K562 (cell line): ENCODE measurements around the gene TMEM164. TPM values are rescaled to one million over a fixed set of nuclear protein-coding genes. Genes with fewer than 3 reads are reported as not detected.

Source experiments
- ATAC-seq: fragments of 200-7000 bp; cut with Tn5 transposase; 3 replicates; pipeline ENCODE4 v1.9.1; 2020; ENCODE audit warnings: moderate library complexity
- BruUV-seq: library from RNA; stranded (reverse); fragments of 400-500 nt; replicated peaks from 2 replicates; lab custom pipeline; 2021; lab: Mats Ljungman, UMichigan
- CTCF ChIA-PET: fragments of 300-600 bp; formaldehyde crosslinking; extraction: SDS; loops from one replicate; lab custom pipeline; 2021; ENCODE audit warnings: low intra/inter-chr PET ratio; lab: Yijun Ruan, JAX
- POLR2A ChIA-PET: fragments of 300-600, 350-650 bp; sonication (Branson Sonifier 250); formaldehyde crosslinking; extraction: SDS; loops from one replicate; lab custom pipeline; 2021; ENCODE audit warnings: antibody characterized with exemption, inconsistent platforms; lab: Yijun Ruan, JAX
- DNase-seq, 4 experiments: peaks; one replicate each; pipeline versions ENCODE4 v3.0.0 to v3.0.0-alpha.2; 2011 to 2018; ENCODE audit warnings: low spot score in 3 of 4, mixed read lengths in 3 of 4; ENCODE audit errors: extremely low read depth in 1 of 4
- FAIRE-seq: peaks from 2 replicates; lab custom pipeline; 2011; peaks lifted over from hg19 to GRCh38; lab: Jason Lieb, UNC
- H2AFZ ChIP-seq: 2 replicates; pipeline ENCODE4 v1.6.0; 2011; ENCODE audit warnings: low read depth, low read length, control low read depth, inconsistent platforms
- H3K27ac ChIP-seq: fragments of 200-600 bp; 3 replicates; pipeline ENCODE4 v1.8.0; 2011; ENCODE audit warnings: low read depth, mild to moderate bottlenecking, control low read depth, inconsistent platforms, low read length, moderate library complexity, mixed read lengths; ENCODE audit errors: extremely low read depth
- H3K27me3 ChIP-seq, 2 experiments: fragments of 300-600 bp in 1 of 2; 2 replicates in 1 of 2; 3 replicates in 1 of 2; pipeline versions ENCODE4 v1.6.0 to v1.8.0; 2011; ENCODE audit warnings: inconsistent platforms in 2 of 2, low read length in 2 of 2, mild to moderate bottlenecking in 1 of 2, mixed read lengths in 1 of 2, moderate library complexity in 1 of 2; ENCODE audit not compliant: control insufficient read depth in 2 of 2, insufficient read depth in 2 of 2
- H3K36me3 ChIP-seq: fragments of 300-600 bp; 3 replicates; pipeline ENCODE4 v1.8.0; 2011; ENCODE audit warnings: mild to moderate bottlenecking, low read length, inconsistent platforms; ENCODE audit not compliant: control insufficient read depth, insufficient read depth
- H3K4me1 ChIP-seq, 2 experiments: fragments of 200-600 bp in 1 of 2; replicated peaks in 1 of 2; 2 replicates in 1 of 2; 3 replicates in 1 of 2; pipeline versions ENCODE4 v1.5.1 to v1.8.0; 2011; ENCODE audit warnings: inconsistent platforms in 2 of 2, low read length in 2 of 2, mild to moderate bottlenecking in 1 of 2, mixed read lengths in 1 of 2, moderate library complexity in 1 of 2; ENCODE audit not compliant: control insufficient read depth in 2 of 2, insufficient read depth in 2 of 2
- H3K4me2 ChIP-seq: 2 replicates; pipeline ENCODE4 v1.6.1; 2011; ENCODE audit warnings: low read length, control low read depth, inconsistent platforms, mixed read lengths; ENCODE audit not compliant: insufficient read depth
- H3K4me3 ChIP-seq: fragments of 200-600 bp; sonication (generic), shearing (Covaris generic); 2 replicates; pipeline ENCODE4 v1.5.1; 2016; ENCODE audit warnings: control low read depth, inconsistent platforms
- H3K79me2 ChIP-seq: fragments of 200-600 bp; 3 replicates; pipeline ENCODE4 v1.8.0; 2011; ENCODE audit warnings: low read length, inconsistent platforms; ENCODE audit not compliant: control insufficient read depth, insufficient read depth
- H3K9ac ChIP-seq, 2 experiments: 2 replicates each; pipeline versions ENCODE4 v1.6.0 to v1.6.1; 2011; ENCODE audit warnings: low read depth in 2 of 2, low read length in 2 of 2, control low read depth in 1 of 2, inconsistent platforms in 1 of 2, mild to moderate bottlenecking in 1 of 2, mixed read lengths in 1 of 2; ENCODE audit not compliant: insufficient read depth in 1 of 2
- H3K9me1 ChIP-seq: one replicate; pipeline ENCODE4 v1.6.0; 2011; ENCODE audit warnings: inconsistent platforms, mild to moderate bottlenecking, low read length, moderate library complexity; ENCODE audit not compliant: control insufficient read depth, insufficient read depth
- H3K9me3 ChIP-seq: replicated peaks from 2 replicates; pipeline ENCODE4 v1.5.1; 2011; ENCODE audit warnings: low read depth, low read length, inconsistent platforms; ENCODE audit not compliant: control insufficient read depth, insufficient read depth
- H4K20me1 ChIP-seq: replicated peaks from 2 replicates; pipeline ENCODE4 v1.6.1; 2011; ENCODE audit warnings: low read length, inconsistent platforms, mixed read lengths; ENCODE audit not compliant: control insufficient read depth, insufficient read depth
- BCOR ChIP-seq: fragments of 450-650 bp; IDR thresholded peaks from 2 replicates; pipeline ENCODE4 v1.6.1; 2016
- E2F3 ChIP-seq: fragments of 250-450 bp; sonication (Bioruptor Pico); IDR thresholded peaks from 2 replicates; pipeline ENCODE4 v1.4.0; 2020; ENCODE audit warnings: mild to moderate bottlenecking
- KDM4B ChIP-seq, 2 experiments: fragments of 450-650 bp in 1 of 2; sonication (generic) in 1 of 2; IDR thresholded peaks; 2 replicates each; pipeline ENCODE4 v1.6.1; 2016 to 2017; ENCODE audit warnings: borderline replicate concordance in 2 of 2, antibody characterized with exemption in 1 of 2, low read depth in 1 of 2, mild to moderate bottlenecking in 1 of 2
- OTX1 ChIP-seq: fragments of 450-650 bp; formaldehyde crosslinking; IDR thresholded peaks from 2 replicates; pipeline ENCODE4 v1.4.0; 2022; ENCODE audit warnings: mild to moderate bottlenecking
- POLR2B ChIP-seq: fragments of 450-650 bp; IDR thresholded peaks from 2 replicates; pipeline ENCODE4 v1.6.1; 2018; ENCODE audit warnings: low read depth; ENCODE audit not compliant: partially characterized antibody
- PREB ChIP-seq: sonication (generic); formaldehyde crosslinking; IDR thresholded peaks from 2 replicates; pipeline ENCODE4 v1.8.1; 2023; ENCODE audit warnings: mild to moderate bottlenecking, missing genetic modification reagents
- TGIF2 ChIP-seq: sonication (generic); formaldehyde crosslinking; IDR thresholded peaks from 2 replicates; pipeline ENCODE4 v1.8.1; 2022; ENCODE audit warnings: mild to moderate bottlenecking, missing genetic modification reagents, moderate library complexity
- XRCC3 ChIP-seq: fragments of 450-650 bp; IDR thresholded peaks from 2 replicates; pipeline ENCODE4 v1.6.1; 2017; ENCODE audit warnings: mild to moderate bottlenecking, moderate library complexity
- ZFX ChIP-seq: sonication (generic); formaldehyde crosslinking; IDR thresholded peaks from 2 replicates; pipeline ENCODE4 v1.8.0; 2022; ENCODE audit warnings: mild to moderate bottlenecking, missing genetic modification reagents, moderate library complexity
- ZMIZ1 ChIP-seq, 2 experiments: fragments of 150-350 bp in 1 of 2; IDR thresholded peaks; 2 replicates each; pipeline ENCODE4 v1.6.1; 2012 to 2016; ENCODE audit warnings: low read depth in 2 of 2, low read length in 2 of 2, mild to moderate bottlenecking in 1 of 2, moderate library complexity in 1 of 2
- ZNF592 ChIP-seq: fragments of 450-650 bp; IDR thresholded peaks from 2 replicates; pipeline ENCODE4 v1.6.1; 2017; ENCODE audit warnings: antibody characterized with exemption, mild to moderate bottlenecking
- WGBS: fragments of 100-300 bp; shearing (Covaris generic); methylation state at CpG from one replicate; pipeline ENCODE4 v1.1.6; 2016; ENCODE audit warnings: low coverage, mixed read lengths; ENCODE audit not compliant: insufficient coverage; ENCODE audit errors: missing lambda C conversion rate; 5-methylcytosine and 5-hydroxymethylcytosine counted together
- in situ Hi-C: fragments of 300-500 bp; cut with MboI; formaldehyde crosslinking; loops from 4 replicates; pipeline ENCODE4 v1.15.0; 2018; ENCODE audit warnings: inconsistent platforms, mixed read lengths
- intact Hi-C: fragments of 100-400 bp; cut with micrococcal nuclease; formaldehyde crosslinking; loops from 2 replicates; pipeline ENCODE4 v1.14.2; 2022
- polyA plus RNA-seq, 8 experiments: library from polyadenylated mRNA; depleted of rRNA in 4 of 8; stranded (reverse) in 5 of 8; unstranded in 3 of 8; fragments of >200 nt; fragmentation: Nextera tagmentation in 2 of 8; fragmentation: Illumina TruSeq in 1 of 8; extraction: Ambion mirVana in 2 of 8; extraction: Trizol in 1 of 8; gene quantifications; 2 replicates each; pipeline versions ENCODE4 v1.2.1 to v1.2.3, GENCODE V29; 2011 to 2014; ENCODE audit warnings: inconsistent platforms in 1 of 8, missing spikeins in 1 of 8
- total RNA-seq, 7 experiments: library from RNA; depleted of rRNA in 6 of 7; stranded (reverse); fragments of >200 nt in 6 of 7; fragmentation: Illumina TruSeq in 2 of 7; extraction: Trizol in 2 of 7; gene quantifications; 2 replicates each; pipeline versions ENCODE4 v1.2.1 to v1.2.3, GENCODE V29; 2011 to 2021; ENCODE audit warnings: low replicate concordance in 1 of 7

Gene TMEM164
- total and polyA plus RNA-seq, 9 of the 15 experiments (the other 6 are each of a cell fraction or from before 2014, with no cell fraction given): 2.4 to 57.3 (median 23.1) TPM

GRCh38 chrX:110060846-110061537 is 58.1 kb downstream of the TMEM164 start:
- Histone ChIP-seq H3K27me3 (no peaks in the 10 kb centered on the region), H2AFZ (no peak overlapping the region), H3K9me1 (peaks cover 5% of the 10 kb centered on the region), H3K9ac (no peak overlapping the region), H3K27ac (no peak overlapping the region), H3K9me3 (no peaks in the 10 kb centered on the region), H3K36me3 (peaks cover 2% of the 10 kb centered on the region; the same call in 1 of the 3 replicates), H4K20me1 (peaks cover 9% of the 10 kb centered on the region; the same call in 1 of the 2 replicates), H3K4me2 (no peak overlapping the region), H3K79me2 (peaks cover 52% of the 10 kb centered on the region), H3K4me1 (peaks cover 0 to 2% of the 10 kb centered on the region in 2 experiments; a peak in 1 of 5 replicates), H3K4me3 (no peak overlapping the region)
- no peak for ATAC-seq
- in situ Hi-C loops: no loop called here
- intact Hi-C loops: no loop called here
- ChIA-PET CTCF (no interaction called here), POLR2A (no interaction called here)
- WGBS: 100% methylated on average over 1 of the region's 1 CpG
- no peak for FAIRE-seq
- DNase-seq: no peak
- BruUV-seq: no TSS peak
- TF ChIP-seq XRCC3 (no peak), ZNF592 (no peak), TGIF2 (CRISPR knock-in tag) (no peak), ZMIZ1 (IDR thresholded peaks at IDR 0.05; ENCODE audit: low read depth in 2 of 2, low read length in 2 of 2) (no peak), BCOR (no peak), PREB (CRISPR knock-in tag) (no peak), KDM4B (IDR thresholded peaks at IDR 0.05; ENCODE audit: borderline replicate concordance in 2 of 2, low read depth in 1 of 2) (no peak), E2F3 (CRISPR knock-in tag) (no peak), POLR2B (no peak), ZFX (CRISPR knock-in tag) (no peak), OTX1 (CRISPR knock-in tag) (no peak)
